HG02870 (cell line): ENCODE results near the gene MOB2.
"Not testable (repeated sequence)": the region's sequence is repeated elsewhere in the genome, so short reads cannot be mapped to it uniquely, and the experiment has no call there.

Experiments
- ATAC-seq: cut with Tn5 transposase; IDR thresholded peaks from one replicate; pipeline ENCODE4 v1.9.1; 2021; ENCODE audit warnings: mild to moderate bottlenecking, moderate library complexity; ENCODE audit not compliant: unreplicated experiment

Gene MOB2

DNA sequence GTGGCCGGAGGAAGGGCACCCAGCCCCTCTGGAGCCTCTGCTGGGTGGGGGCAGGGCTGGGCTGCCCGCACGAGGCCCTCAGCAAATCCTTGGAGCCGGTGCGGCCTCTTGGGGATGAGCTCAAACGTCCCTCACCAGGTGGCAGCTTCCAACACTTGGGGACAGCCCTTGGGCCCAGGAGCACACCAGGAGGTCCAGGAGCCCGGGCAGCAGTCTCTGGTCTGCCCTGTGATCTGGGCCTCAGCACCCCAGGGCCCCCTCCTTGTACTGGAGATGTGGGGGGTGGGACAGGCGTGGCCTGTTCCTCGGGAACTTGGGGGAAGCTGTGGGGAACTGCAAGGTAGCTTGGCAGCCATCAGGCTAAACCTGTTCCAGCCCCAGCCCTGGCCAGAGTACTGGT, 40.0 kb downstream of the MOB2 start:
- no peak for ATAC-seq

GRCh38 chr11:1445741-1446445, 40.7 kb downstream of the MOB2 start:
- ATAC-seq = no peak

GRCh38 chr11:1444823-1445422, 41.7 kb downstream of the MOB2 start:
- ATAC-seq = no peak

GRCh38 chr11:1444321-1444720, 42.3 kb downstream of the MOB2 start:
- ATAC-seq = no peak

- ATAC-seq = no peak
Measured at GRCh38 chr11:1443737-1444136, 42.8 kb downstream of the MOB2 start.

- no peak for ATAC-seq
Measured at GRCh38 chr11:1442807-1443366, 43.7 kb downstream of the MOB2 start.

GRCh38 chr11:1442163-1442562, 44.4 kb downstream of the MOB2 start:
- ATAC-seq = no peak

DNA sequence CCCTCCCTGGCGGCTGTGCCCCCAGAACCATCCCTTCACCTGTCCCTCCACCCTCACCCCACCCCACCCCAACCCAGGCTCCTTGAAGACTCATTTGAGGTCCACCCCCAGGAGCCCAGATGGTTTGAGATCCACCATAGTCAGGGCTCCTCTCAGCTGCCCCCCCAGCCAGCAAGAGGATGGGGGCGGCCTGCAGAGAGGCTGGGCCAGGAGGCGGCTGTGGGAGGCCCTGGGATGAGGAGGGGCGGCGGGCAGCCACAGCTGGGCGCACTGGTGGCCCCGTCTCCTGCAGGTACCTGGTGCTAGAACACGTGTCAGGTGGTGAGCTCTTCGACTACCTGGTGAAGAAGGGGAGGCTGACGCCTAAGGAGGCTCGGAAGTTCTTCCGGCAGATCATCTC, 46.1 kb downstream of the MOB2 start:
- no peak for ATAC-seq

- ATAC-seq = no peak
Measured at GRCh38 chr11:1440066-1440465, 46.5 kb downstream of the MOB2 start.

GRCh38 chr11:1439341-1439740, 47.2 kb downstream of the MOB2 start:
- ATAC-seq = no peak

- ATAC-seq = no peak
Measured at GRCh38 chr11:1438967-1439330, 47.6 kb downstream of the MOB2 start.

GRCh38 chr11:1438261-1438966, 48.2 kb downstream of the MOB2 start:
- ATAC-seq = no peak

DNA sequence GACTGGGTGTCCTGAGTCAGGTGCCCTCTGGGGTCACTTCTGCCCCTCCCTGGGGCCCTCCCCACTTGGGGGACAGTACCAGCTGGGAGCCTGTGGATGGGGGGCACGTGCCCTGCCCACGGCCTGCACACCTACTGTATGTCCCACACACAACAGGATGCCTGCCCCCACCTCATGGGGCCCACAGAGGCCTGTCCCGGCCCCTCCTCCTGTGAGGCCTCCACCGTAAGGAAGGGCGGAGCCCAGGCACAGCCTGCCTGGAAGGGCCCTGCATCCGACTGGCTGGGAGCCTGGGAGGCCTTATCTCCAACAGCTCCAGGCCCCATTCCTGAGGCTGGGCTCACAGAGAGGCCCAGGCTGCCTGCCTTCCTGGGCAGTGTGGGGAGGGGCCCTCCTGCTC, 49.1 kb downstream of the MOB2 start:
- ATAC-seq = no peak

DNA sequence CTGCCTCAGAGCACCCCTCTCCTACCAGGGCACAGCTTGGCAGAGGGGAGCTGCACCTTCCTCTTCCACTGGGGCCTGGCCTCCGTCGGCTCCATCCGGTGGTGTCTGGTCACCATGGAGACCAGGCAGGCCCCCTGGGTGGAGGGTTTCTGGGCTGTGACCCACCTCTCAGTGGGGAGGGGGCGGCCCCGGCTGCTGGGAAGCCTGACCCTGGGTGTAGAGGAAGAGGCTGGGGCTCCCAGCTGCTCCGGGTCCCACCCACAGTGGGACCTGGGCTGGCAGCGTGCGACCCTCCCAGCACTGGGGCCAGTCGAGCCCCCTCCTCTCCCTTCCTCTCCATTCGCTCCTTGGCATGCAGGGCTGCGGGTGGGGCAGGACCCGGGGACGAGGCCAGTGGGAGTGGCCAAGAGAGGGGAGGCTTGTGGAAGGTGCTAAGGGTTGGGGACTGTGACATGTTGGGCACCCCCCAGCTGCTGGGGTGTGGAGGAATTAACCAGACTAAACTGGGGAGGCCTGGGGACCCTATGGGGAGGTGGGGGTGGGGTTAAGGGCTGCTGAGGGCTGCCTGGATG, 50.0 kb downstream of the MOB2 start:
- no peak for ATAC-seq

GRCh38 chr11:1435820-1436467, 50.6 kb downstream of the MOB2 start:
- ATAC-seq = no peak

- not testable (repeated sequence) for ATAC-seq
Measured at GRCh38 chr11:1435479-1435819, 51.1 kb downstream of the MOB2 start.

- ATAC-seq = no peak
Measured at GRCh38 chr11:1433977-1434640, 52.5 kb downstream of the MOB2 start.

GRCh38 chr11:1433568-1433967, 53.0 kb downstream of the MOB2 start:
- no peak for ATAC-seq

DNA sequence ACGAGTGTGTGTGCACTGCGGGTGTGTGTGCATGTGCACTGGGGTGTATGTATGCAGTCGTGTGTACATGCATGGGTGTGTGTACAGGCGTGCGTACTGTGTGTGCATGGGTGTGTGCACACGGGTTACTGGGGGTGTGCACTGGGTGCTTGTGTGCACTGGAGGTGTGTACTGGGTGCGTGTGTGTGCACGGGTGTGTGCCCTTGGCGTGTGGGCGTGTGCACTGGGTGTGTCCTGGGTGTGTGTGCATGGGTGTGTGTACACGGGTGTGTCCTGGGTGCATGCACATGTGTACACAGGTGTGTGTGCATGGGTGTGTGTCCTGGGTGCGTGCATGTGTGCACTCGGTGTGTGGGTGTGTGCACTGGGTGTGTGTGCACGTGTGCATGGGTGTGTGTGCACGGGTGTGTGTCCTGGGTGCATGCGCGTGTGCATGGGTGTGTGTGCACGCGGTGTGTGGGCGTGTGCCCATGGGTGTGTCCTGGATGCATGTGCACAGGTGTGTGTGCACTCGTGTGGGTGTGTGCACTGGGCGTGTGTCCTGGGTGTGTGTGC, 57.7 kb downstream of the MOB2 start:
- ATAC-seq = no peak

- ATAC-seq = no peak
Measured at GRCh38 chr11:1425439-1425838, 61.1 kb downstream of the MOB2 start.
